Measurements from ENCODE around the gene ATF7. TPM values are rescaled to one million over a fixed set of nuclear protein-coding genes. Genes with fewer than 3 reads are reported as not detected.
A peak's percentile ranks its signal among the peaks of the same experiment; 100 is the strongest.

Gene ATF7
- total and polyA plus RNA-seq, 2 of the 13 experiments (the other 11 are each of a cell fraction or from before 2014, with no cell fraction given), result 9.6 to 16.2 TPM

DNA sequence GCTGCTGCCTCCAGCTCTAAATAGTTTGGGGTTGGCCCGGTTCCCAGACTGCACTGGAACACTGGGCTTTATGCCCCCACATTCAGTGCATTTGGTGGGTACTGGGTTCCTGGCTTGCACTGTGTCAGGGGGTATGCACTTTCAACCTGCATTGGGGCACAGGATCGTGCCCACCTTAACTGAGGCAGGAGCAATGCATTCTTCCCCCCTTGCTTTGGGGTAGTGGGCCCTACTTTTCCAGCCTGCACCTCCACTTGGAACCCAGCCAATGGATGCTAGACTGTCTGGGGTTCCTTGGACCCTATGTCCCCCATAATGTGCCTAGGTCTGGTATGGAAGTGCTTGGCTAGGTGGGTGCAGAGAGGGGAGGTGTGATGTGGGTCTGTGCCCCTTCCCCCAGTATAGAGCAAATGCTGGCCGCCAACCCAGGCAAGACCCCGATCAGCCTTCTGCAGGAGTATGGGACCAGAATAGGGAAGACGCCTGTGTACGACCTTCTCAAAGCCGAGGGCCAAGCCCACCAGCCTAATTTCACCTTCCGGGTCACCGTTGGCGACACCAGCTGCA is 124.5 kb downstream of the ATF7 start:
- Histone ChIP-seq H4K20me1 (ENCODE audit: insufficient read depth, low read length) (no peaks in the 10 kb centered on the region), H3K9ac (ENCODE audit: insufficient read depth, low read depth, low read length) (peak overlapping the region; percentile 89), H2AFZ (ENCODE audit: low read length) (no peak overlapping the region), H3K9me3 (ENCODE audit: low read length) (no peaks in the 10 kb centered on the region), H3K27ac (ENCODE audit: extremely low read length, insufficient read depth, low read length) (peak overlapping the region; percentile 88), H3K4me3 (replicated peaks in 1 of 3; ENCODE audit: insufficient read depth in 1 of 3, low read depth in 2 of 3, low read length in 3 of 3) (peak overlapping the region; percentile 61 to 78 (median 76)), H3K27me3 (ENCODE audit: control insufficient read depth in 1 of 2, insufficient read depth in 2 of 2, low read length in 2 of 2) (no peaks in the 10 kb centered on the region; a peak in 1 of 5 replicates), H3K79me2 (ENCODE audit: insufficient read depth, low read length) (peaks cover 16% of the 10 kb centered on the region), H3K4me2 (ENCODE audit: low read depth, low read length) (peak overlapping the region; percentile 96), H3K36me3 (replicated peaks in 1 of 2; ENCODE audit: control insufficient read depth in 1 of 2, insufficient read depth in 2 of 2, low read length in 2 of 2) (peaks cover 10 to 19% of the 10 kb centered on the region in 2 experiments; a peak in 4 of 5 replicates), H3K4me1 (ENCODE audit: insufficient read depth, low read length) (peaks cover 41% of the 10 kb centered on the region)
- ChIA-PET CTCF (ENCODE audit: low intra/inter-chr PET ratio, low total read pairs) (no interaction called here), POLR2A (interaction anchor here (0.9 to 3.4 kb wide), 39 partner anchors 8 to 778 kb away, joined by 3 to 58 read pairs (median 7); partner anchors contain the start of genes AAAS, ATF7, ATP5MC2 and CSAD)
- in situ Hi-C loops (cut with HindIII; ENCODE audit: extremely low pct_ligation_motif_present, low pct_unique_long_range_greater_than_20kb) (loop anchor here (5.0 kb wide), 1 partner anchor 174 kb away; no protein-coding TSS in a partner anchor), intact Hi-C loops (cut with micrococcal nuclease; ENCODE audit: unreplicated experiment) (loop anchor here (2.0 kb wide), 2 partner anchors 153 to 181 kb away; partner anchors contain the start of gene AAAS)
- 66% methylated on average over 8 of the region's 10 CpGs for WGBS (ENCODE audit: low lambda C conversion rate)
- FAIRE-seq, result no peak
- BruUV-seq (replicated peaks), result TSS peak; percentile 73
- ATAC-seq, result no peak
- no peak for DNase-seq (ENCODE audit: low spot score)
- 0 out of 2 replicates have a peak, but pooled peaks have one; percentile 31 for TF ChIP-seq BRCA1 (CRISPR knock-in tag; IDR thresholded peaks at IDR 0.05)
- no peak for TF ChIP-seq GATAD2A (CRISPR knock-in tag; IDR thresholded peaks at IDR 0.05)
- TF ChIP-seq TAF1 (CRISPR knock-in tag; IDR thresholded peaks at IDR 0.05), result peak; percentile 13; the same call in 1 of the 2 replicates
- TF ChIP-seq, protein P1, sequence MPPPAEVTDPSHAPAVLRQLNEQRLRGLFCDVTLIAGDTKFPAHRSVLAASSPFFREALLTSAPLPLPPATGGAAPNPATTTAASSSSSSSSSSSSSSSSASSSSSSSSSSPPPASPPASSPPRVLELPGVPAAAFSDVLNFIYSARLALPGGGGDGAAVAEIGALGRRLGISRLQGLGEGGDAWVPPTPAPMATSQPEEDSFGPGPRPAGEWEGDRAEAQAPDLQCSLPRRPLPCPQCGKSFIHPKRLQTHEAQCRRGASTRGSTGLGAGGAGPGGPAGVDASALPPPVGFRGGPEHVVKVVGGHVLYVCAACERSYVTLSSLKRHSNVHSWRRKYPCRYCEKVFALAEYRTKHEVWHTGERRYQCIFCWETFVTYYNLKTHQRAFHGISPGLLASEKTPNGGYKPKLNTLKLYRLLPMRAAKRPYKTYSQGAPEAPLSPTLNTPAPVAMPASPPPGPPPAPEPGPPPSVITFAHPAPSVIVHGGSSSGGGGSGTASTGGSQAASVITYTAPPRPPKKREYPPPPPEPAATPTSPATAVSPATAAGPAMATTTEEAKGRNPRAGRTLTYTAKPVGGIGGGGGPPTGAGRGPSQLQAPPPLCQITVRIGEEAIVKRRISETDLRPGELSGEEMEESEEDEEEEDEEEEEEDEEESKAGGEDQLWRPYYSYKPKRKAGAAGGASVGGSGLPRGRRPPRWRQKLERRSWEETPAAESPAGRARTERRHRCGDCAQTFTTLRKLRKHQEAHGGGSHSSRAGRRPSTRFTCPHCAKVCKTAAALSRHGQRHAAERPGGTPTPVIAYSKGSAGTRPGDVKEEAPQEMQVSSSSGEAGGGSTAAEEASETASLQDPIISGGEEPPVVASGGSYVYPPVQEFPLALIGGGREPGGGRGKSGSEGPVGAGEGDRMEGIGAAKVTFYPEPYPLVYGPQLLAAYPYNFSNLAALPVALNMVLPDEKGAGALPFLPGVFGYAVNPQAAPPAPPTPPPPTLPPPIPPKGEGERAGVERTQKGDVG (CRISPR knock-in tag; IDR thresholded peaks at IDR 0.05; ENCODE audit: borderline replicate concordance), result no peak
- TF ChIP-seq, protein P2, sequence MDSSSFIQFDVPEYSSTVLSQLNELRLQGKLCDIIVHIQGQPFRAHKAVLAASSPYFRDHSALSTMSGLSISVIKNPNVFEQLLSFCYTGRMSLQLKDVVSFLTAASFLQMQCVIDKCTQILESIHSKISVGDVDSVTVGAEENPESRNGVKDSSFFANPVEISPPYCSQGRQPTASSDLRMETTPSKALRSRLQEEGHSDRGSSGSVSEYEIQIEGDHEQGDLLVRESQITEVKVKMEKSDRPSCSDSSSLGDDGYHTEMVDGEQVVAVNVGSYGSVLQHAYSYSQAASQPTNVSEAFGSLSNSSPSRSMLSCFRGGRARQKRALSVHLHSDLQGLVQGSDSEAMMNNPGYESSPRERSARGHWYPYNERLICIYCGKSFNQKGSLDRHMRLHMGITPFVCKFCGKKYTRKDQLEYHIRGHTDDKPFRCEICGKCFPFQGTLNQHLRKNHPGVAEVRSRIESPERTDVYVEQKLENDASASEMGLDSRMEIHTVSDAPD (CRISPR knock-in tag; IDR thresholded peaks at IDR 0.05), result 0 out of 2 replicates have a peak, but pooled peaks have one; percentile 45
- TF ChIP-seq, protein P3, sequence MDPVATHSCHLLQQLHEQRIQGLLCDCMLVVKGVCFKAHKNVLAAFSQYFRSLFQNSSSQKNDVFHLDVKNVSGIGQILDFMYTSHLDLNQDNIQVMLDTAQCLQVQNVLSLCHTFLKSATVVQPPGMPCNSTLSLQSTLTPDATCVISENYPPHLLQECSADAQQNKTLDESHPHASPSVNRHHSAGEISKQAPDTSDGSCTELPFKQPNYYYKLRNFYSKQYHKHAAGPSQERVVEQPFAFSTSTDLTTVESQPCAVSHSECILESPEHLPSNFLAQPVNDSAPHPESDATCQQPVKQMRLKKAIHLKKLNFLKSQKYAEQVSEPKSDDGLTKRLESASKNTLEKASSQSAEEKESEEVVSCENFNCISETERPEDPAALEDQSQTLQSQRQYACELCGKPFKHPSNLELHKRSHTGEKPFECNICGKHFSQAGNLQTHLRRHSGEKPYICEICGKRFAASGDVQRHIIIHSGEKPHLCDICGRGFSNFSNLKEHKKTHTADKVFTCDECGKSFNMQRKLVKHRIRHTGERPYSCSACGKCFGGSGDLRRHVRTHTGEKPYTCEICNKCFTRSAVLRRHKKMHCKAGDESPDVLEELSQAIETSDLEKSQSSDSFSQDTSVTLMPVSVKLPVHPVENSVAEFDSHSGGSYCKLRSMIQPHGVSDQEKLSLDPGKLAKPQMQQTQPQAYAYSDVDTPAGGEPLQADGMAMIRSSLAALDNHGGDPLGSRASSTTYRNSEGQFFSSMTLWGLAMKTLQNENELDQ (CRISPR knock-in tag; IDR thresholded peaks at IDR 0.05; ENCODE audit: borderline replicate concordance), result no peak
- peak; percentile 13; the same call in 1 of the 2 replicates for TF ChIP-seq TARDBP (CRISPR knock-in tag; IDR thresholded peaks at IDR 0.05)
- TF ChIP-seq, protein P4, sequence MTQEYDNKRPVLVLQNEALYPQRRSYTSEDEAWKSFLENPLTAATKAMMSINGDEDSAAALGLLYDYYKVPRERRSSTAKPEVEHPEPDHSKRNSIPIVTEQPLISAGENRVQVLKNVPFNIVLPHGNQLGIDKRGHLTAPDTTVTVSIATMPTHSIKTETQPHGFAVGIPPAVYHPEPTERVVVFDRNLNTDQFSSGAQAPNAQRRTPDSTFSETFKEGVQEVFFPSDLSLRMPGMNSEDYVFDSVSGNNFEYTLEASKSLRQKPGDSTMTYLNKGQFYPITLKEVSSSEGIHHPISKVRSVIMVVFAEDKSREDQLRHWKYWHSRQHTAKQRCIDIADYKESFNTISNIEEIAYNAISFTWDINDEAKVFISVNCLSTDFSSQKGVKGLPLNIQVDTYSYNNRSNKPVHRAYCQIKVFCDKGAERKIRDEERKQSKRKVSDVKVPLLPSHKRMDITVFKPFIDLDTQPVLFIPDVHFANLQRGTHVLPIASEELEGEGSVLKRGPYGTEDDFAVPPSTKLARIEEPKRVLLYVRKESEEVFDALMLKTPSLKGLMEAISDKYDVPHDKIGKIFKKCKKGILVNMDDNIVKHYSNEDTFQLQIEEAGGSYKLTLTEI (CRISPR knock-in tag; conservative IDR thresholded peaks at IDR 0.05), result no peak
- peak; percentile 19; the same call in 1 of the 2 replicates for TF ChIP-seq CCDC6 (CRISPR knock-in tag; IDR thresholded peaks at IDR 0.05)
- TF ChIP-seq, protein P5, sequence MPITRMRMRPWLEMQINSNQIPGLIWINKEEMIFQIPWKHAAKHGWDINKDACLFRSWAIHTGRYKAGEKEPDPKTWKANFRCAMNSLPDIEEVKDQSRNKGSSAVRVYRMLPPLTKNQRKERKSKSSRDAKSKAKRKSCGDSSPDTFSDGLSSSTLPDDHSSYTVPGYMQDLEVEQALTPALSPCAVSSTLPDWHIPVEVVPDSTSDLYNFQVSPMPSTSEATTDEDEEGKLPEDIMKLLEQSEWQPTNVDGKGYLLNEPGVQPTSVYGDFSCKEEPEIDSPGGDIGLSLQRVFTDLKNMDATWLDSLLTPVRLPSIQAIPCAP (CRISPR knock-in tag; IDR thresholded peaks at IDR 0.05; ENCODE audit: low read depth), result no peak
- TF ChIP-seq SALL2 (CRISPR knock-in tag; IDR thresholded peaks at IDR 0.05), result no peak
- TF ChIP-seq CAMTA2 (CRISPR knock-in tag; IDR thresholded peaks at IDR 0.05; ENCODE audit: borderline replicate concordance), result no peak; the same call in 1 of the 2 replicates
- no peak for TF ChIP-seq ZNF234 (CRISPR knock-in tag; conservative IDR thresholded peaks at IDR 0.05)

Data from HepG2 (cell line).